HepG2 (cell line): ENCODE results near the gene OR2T27. TPM values are rescaled to one million over a fixed set of nuclear protein-coding genes. Genes with fewer than 3 reads are reported as not detected.

Experiments
- ZNF414 ChIP-seq: sonication (generic); formaldehyde crosslinking; IDR thresholded peaks from 2 replicates; pipeline ENCODE4 v1.5.0; 2020; ENCODE audit warnings: missing genetic modification reagents
- polyA plus RNA-seq, 8 experiments: library from polyadenylated mRNA; depleted of rRNA in 3 of 8; stranded (reverse) in 7 of 8; unstranded in 1 of 8; fragments of >200 nt; fragmentation: Illumina TruSeq in 4 of 8; extraction: Trizol in 4 of 8; gene quantifications; 2 replicates each; pipeline versions ENCODE4 v1.2.1 to v1.2.3, GENCODE V29; 2011 to 2016; ENCODE audit warnings: low read depth in 4 of 8, missing spikeins in 1 of 8, mixed read lengths in 1 of 8; ENCODE audit not compliant: insufficient read depth in 1 of 8
- total RNA-seq, 5 experiments: library from RNA; depleted of rRNA; stranded (reverse); fragments of >200 nt; fragmentation: Illumina TruSeq; extraction: Trizol; gene quantifications; 2 replicates each; pipeline ENCODE4 v1.2.3, GENCODE V29; 2016; ENCODE audit warnings: low read depth in 1 of 5

Gene OR2T27
- total and polyA plus RNA-seq, 2 of the 13 experiments (the other 11 are each of a cell fraction or from before 2014, with no cell fraction given), result not detected

GRCh38 chr1:248610301-248610700 lies 45.0 kb downstream of the OR2T27 start (continued):
- TF ChIP-seq ZNF414 (CRISPR knock-in tag), result no peak

Other genes with a start within 250 kb of the OR2T27 start
- gene OR2T2, start 209.9 kb downstream of the OR2T27 start, total RNA-seq (2016; rRNA removed; fragmentation: Illumina TruSeq; extraction: Trizol), result not detected in 2 replicates
- not detected in 2 replicates for gene OR2T2, start 209.9 kb downstream of the OR2T27 start, polyA plus RNA-seq (2011; rRNA removed)
- gene OR2T3, start 182.2 kb downstream of the OR2T27 start, total RNA-seq (2016; rRNA removed; fragmentation: Illumina TruSeq; extraction: Trizol), result not detected in 2 replicates
- not detected in 2 replicates for gene OR2T3, start 182.2 kb downstream of the OR2T27 start, polyA plus RNA-seq (2011; rRNA removed)
- gene OR2T5, start 166.9 kb downstream of the OR2T27 start, total RNA-seq (2016; rRNA removed; fragmentation: Illumina TruSeq; extraction: Trizol), result not detected in 2 replicates
- gene OR2T5, start 166.9 kb downstream of the OR2T27 start, polyA plus RNA-seq (2011; rRNA removed), result not detected in 2 replicates
- not detected in 2 replicates for gene OR2G6, start 147.5 kb downstream of the OR2T27 start, total RNA-seq (2016; rRNA removed; fragmentation: Illumina TruSeq; extraction: Trizol)
- not detected in 2 replicates for gene OR2G6, start 147.5 kb downstream of the OR2T27 start, polyA plus RNA-seq (2011; rRNA removed)
- gene OR2T29, start 92.8 kb downstream of the OR2T27 start, total RNA-seq (2016; rRNA removed; fragmentation: Illumina TruSeq; extraction: Trizol), result not detected in 2 replicates
- not detected in 2 replicates for gene OR2T29, start 92.8 kb downstream of the OR2T27 start, polyA plus RNA-seq (2011; rRNA removed)
- gene OR2T34, start 80.8 kb downstream of the OR2T27 start, total RNA-seq (2016; rRNA removed; fragmentation: Illumina TruSeq; extraction: Trizol), result not detected in 2 replicates
- gene OR2T34, start 80.8 kb downstream of the OR2T27 start, polyA plus RNA-seq (2011; rRNA removed), result not detected in 2 replicates
- gene OR2T10, start 57.8 kb downstream of the OR2T27 start, total RNA-seq (2016; rRNA removed; fragmentation: Illumina TruSeq; extraction: Trizol), result not detected in 2 replicates
- gene OR2T10, start 57.8 kb downstream of the OR2T27 start, polyA plus RNA-seq (2011; rRNA removed), result not detected in 2 replicates
- gene OR2T11, start 20.4 kb downstream of the OR2T27 start, total RNA-seq (2016; rRNA removed; fragmentation: Illumina TruSeq; extraction: Trizol), result not detected in 2 replicates
- gene OR2T11, start 20.4 kb downstream of the OR2T27 start, polyA plus RNA-seq (2011; rRNA removed), result not detected in 2 replicates
- not detected in 2 replicates for gene OR2T35, start 10.2 kb downstream of the OR2T27 start, total RNA-seq (2016; rRNA removed; fragmentation: Illumina TruSeq; extraction: Trizol)
- gene OR2T35, start 10.2 kb downstream of the OR2T27 start, polyA plus RNA-seq (2011; rRNA removed), result not detected in 2 replicates
- not detected in 2 replicates for gene OR14I1, start 47.2 kb upstream of the OR2T27 start, total RNA-seq (2016; rRNA removed; fragmentation: Illumina TruSeq; extraction: Trizol)
- not detected in 2 replicates for gene OR14I1, start 47.2 kb upstream of the OR2T27 start, polyA plus RNA-seq (2011; rRNA removed)
- gene LYPD8, start 100.2 kb upstream of the OR2T27 start, total RNA-seq (2016; rRNA removed; fragmentation: Illumina TruSeq; extraction: Trizol), result not detected in 2 replicates
- not detected in 2 replicates for gene LYPD8, start 100.2 kb upstream of the OR2T27 start, polyA plus RNA-seq (2011; rRNA removed)
- 10.2 and 14.9 TPM in 2 replicates for gene SH3BP5L, start 170.4 kb upstream of the OR2T27 start, total RNA-seq (2016; rRNA removed; fragmentation: Illumina TruSeq; extraction: Trizol)
- gene SH3BP5L, start 170.4 kb upstream of the OR2T27 start, polyA plus RNA-seq (2011; rRNA removed), result 10.3 and 12.3 TPM in 2 replicates
- 16.8 and 17.2 TPM in 2 replicates for gene ZNF672, start 182.7 kb upstream of the OR2T27 start, total RNA-seq (2016; rRNA removed; fragmentation: Illumina TruSeq; extraction: Trizol)
- gene ZNF672, start 182.7 kb upstream of the OR2T27 start, polyA plus RNA-seq (2011; rRNA removed), result 22.9 and 25.1 TPM in 2 replicates
- gene ZNF692, start 203.6 kb upstream of the OR2T27 start, total RNA-seq (2016; rRNA removed; fragmentation: Illumina TruSeq; extraction: Trizol), result 6.2 and 27.3 TPM in 2 replicates
- gene ZNF692, start 203.6 kb upstream of the OR2T27 start, polyA plus RNA-seq (2011; rRNA removed), result 45.8 and 56.0 TPM in 2 replicates